Daoy (cell line): ENCODE results near the gene CEP85L. TPM values are rescaled to one million over a fixed set of nuclear protein-coding genes. Genes with fewer than 3 reads are reported as not detected.

ENCODE experiments used
- DNase-seq: peaks from one replicate; pipeline ENCODE4 v3.0.0-alpha.2; 2015; ENCODE audit warnings: low read depth
- total RNA-seq: library from RNA; depleted of rRNA; stranded (reverse); fragments of >200 nt; shearing (Covaris generic); gene quantifications from 2 replicates; pipeline ENCODE4 v1.2.3, GENCODE V29; 2014

Gene CEP85L
- total RNA-seq, 1 experiment from 2014 or later, result 7.0 TPM

GRCh38 chr6:118542184-118542952, 109.0 kb downstream of the CEP85L start:
- DNase-seq, result peak; percentile 69

GRCh38 chr6:118537574-118537973, 113.8 kb downstream of the CEP85L start:
- no peak for DNase-seq

- DNase-seq, result no peak
Observed at GRCh38 chr6:118536478-118536877, 114.9 kb downstream of the CEP85L start.

GRCh38 chr6:118535176-118535844, 116.1 kb downstream of the CEP85L start:
- no peak for DNase-seq

GRCh38 chr6:118530942-118531341, 120.4 kb downstream of the CEP85L start:
- DNase-seq, result no peak

GRCh38 chr6:118529756-118530155, 121.6 kb downstream of the CEP85L start:
- no peak for DNase-seq

- no peak for DNase-seq
Observed at GRCh38 chr6:118528129-118528528, 123.3 kb downstream of the CEP85L start.

GRCh38 chr6:118525913-118526780, 125.2 kb downstream of the CEP85L start:
- DNase-seq, result no peak

GRCh38 chr6:118524686-118525085, 126.7 kb downstream of the CEP85L start:
- DNase-seq, result no peak

GRCh38 chr6:118523216-118523615, 128.2 kb downstream of the CEP85L start:
- DNase-seq, result no peak

GRCh38 chr6:118522422-118522821, 129.0 kb downstream of the CEP85L start:
- DNase-seq, result no peak

GRCh38 chr6:118514689-118515088, 136.7 kb downstream of the CEP85L start:
- DNase-seq, result no peak

GRCh38 chr6:118511930-118512715, 139.3 kb downstream of the CEP85L start:
- DNase-seq, result no peak

- peak; percentile 32 for DNase-seq
Observed at GRCh38 chr6:118509009-118509617, 142.3 kb downstream of the CEP85L start.

GRCh38 chr6:118507636-118508035, 143.8 kb downstream of the CEP85L start:
- DNase-seq, result no peak

- no peak for DNase-seq
Observed at GRCh38 chr6:118506071-118506638, 145.2 kb downstream of the CEP85L start.

GRCh38 chr6:118505656-118506055, 145.7 kb downstream of the CEP85L start:
- DNase-seq, result no peak

GRCh38 chr6:118504611-118505010, 146.8 kb downstream of the CEP85L start:
- no peak for DNase-seq

GRCh38 chr6:118502169-118502568, 149.2 kb downstream of the CEP85L start:
- DNase-seq, result no peak

GRCh38 chr6:118501765-118502164, 149.6 kb downstream of the CEP85L start:
- DNase-seq, result no peak

- no peak for DNase-seq
Observed at GRCh38 chr6:118501099-118501498, 150.3 kb downstream of the CEP85L start.
